ENCODE results near the gene PDHA2. TPM values are rescaled to one million over a fixed set of nuclear protein-coding genes. Genes with fewer than 3 reads are reported as not detected.

The PDHA2 gene
- total RNA-seq, 1 experiment from 2014 or later: not detected

DNA sequence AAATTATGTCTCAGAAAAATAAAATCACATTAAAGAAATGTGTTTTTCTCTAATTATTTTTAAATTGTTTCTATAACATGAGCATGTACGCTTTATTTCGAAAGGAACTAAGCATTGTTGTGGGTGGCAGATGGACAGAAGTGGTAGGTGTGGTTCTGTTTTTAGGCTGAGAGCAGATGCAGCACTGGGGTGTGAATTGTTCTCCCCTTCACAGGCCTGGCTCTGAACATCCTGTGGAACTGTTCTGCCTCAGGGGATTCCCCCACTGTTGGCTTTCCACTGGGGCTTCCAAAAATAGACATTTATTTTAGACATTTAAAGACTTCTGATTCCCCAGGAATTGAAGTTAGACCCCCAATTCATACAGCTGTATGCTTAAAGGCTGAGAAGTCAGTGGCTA lies 41.9 kb upstream of the PDHA2 start:
- H3K4me3 ChIP-seq (replicated peaks in 1 of 2; ENCODE audit: low read depth in 1 of 2, low read length in 2 of 2): no peak overlapping the region
- no peak overlapping the region for H3K9ac ChIP-seq (ENCODE audit: low read length)
- no peak for DNase-seq (ENCODE audit: low read depth, low spot score)
- no peak overlapping the region for H3K27ac ChIP-seq (ENCODE audit: low read depth, low read length)
- H3K79me2 ChIP-seq (ENCODE audit: insufficient read depth, low read length): no peaks in the 10 kb centered on the region
- no peak for ATAC-seq
- intact Hi-C loops (cut with micrococcal nuclease): no loop called here
- no peaks in the 10 kb centered on the region for H3K9me3 ChIP-seq (ENCODE audit: control insufficient read depth in 1 of 2, insufficient read depth in 1 of 2, low read depth in 1 of 2, low read length in 2 of 2)
- H4K20me1 ChIP-seq (ENCODE audit: insufficient read depth): no peaks in the 10 kb centered on the region
- H3K9me2 ChIP-seq (ENCODE audit: insufficient read depth): no peaks in the 10 kb centered on the region
- H2AFZ ChIP-seq (ENCODE audit: low read depth, low read length, poor library complexity, severe bottlenecking): no peak overlapping the region
- H3K4me2 ChIP-seq (ENCODE audit: low read length): no peak overlapping the region
- ChIA-PET RAD21 (ENCODE audit: low non-redundant PET in 1 of 2, low total read pairs in 2 of 2, uncharacterized antibody in 2 of 2, unreplicated experiment in 2 of 2) (no interaction called here), CTCF (no interaction called here), POLR2A (no interaction called here)
- TF ChIP-seq SIN3A (IDR thresholded peaks at IDR 0.05; ENCODE audit: low read depth) (no peak), POLR2A (IDR thresholded peaks at IDR 0.05; ENCODE audit: borderline replicate concordance, extremely low read depth, insufficient read depth, insufficient read length) (no peak), SRF (IDR thresholded peaks at IDR 0.05; ENCODE audit: low read depth) (no peak), EGR1 (IDR thresholded peaks at IDR 0.05; ENCODE audit: low read depth) (no peak), ZFX (IDR thresholded peaks at IDR 0.05) (no peak)
- H3K4me1 ChIP-seq (ENCODE audit: control insufficient read depth in 1 of 2, insufficient read depth in 2 of 2, low read length in 2 of 2): no peaks in the 10 kb centered on the region
- no peaks in the 10 kb centered on the region for H3K36me3 ChIP-seq (ENCODE audit: control insufficient read depth in 1 of 2, insufficient read depth in 2 of 2, low read length in 2 of 2)
- BruUV-seq (replicated peaks): no TSS peak
- no peaks in the 10 kb centered on the region for H3K27me3 ChIP-seq (ENCODE audit: insufficient read depth, low read length)

DNA sequence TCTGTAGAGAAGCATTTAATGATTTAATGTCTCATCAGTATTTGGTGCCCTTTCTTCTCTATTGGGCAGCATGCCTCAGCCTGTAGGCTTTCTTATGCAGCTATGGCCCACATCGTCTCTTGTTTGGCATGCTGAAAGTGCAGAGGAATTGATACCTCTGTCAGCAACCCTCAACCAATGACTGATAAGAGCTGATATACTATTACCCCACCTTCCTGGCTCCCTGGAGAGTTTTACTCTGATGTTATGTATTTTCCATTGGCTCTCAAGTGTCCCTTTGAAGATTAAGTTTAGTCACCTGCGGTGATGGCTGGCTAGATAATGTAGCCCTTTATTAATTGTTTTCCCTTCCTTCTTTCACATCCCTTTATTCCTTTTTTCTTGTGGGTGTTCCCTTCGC lies 41.2 kb upstream of the PDHA2 start:
- H3K4me1 ChIP-seq (ENCODE audit: control insufficient read depth in 1 of 2, insufficient read depth in 2 of 2, low read length in 2 of 2): no peaks in the 10 kb centered on the region
- no peak overlapping the region for H3K9ac ChIP-seq (ENCODE audit: low read length)
- intact Hi-C loops (cut with micrococcal nuclease): no loop called here
- no peaks in the 10 kb centered on the region for H3K9me2 ChIP-seq (ENCODE audit: insufficient read depth)
- BruUV-seq (replicated peaks): no TSS peak
- H3K79me2 ChIP-seq (ENCODE audit: insufficient read depth, low read length): no peaks in the 10 kb centered on the region
- no peaks in the 10 kb centered on the region for H3K27me3 ChIP-seq (ENCODE audit: insufficient read depth, low read length)
- no peak overlapping the region for H3K27ac ChIP-seq (ENCODE audit: low read depth, low read length)
- POLR2A ChIA-PET: no interaction called here
- H2AFZ ChIP-seq (ENCODE audit: low read depth, low read length, poor library complexity, severe bottlenecking): no peak overlapping the region
- H3K36me3 ChIP-seq (ENCODE audit: control insufficient read depth in 1 of 2, insufficient read depth in 2 of 2, low read length in 2 of 2): no peaks in the 10 kb centered on the region
- DNase-seq (ENCODE audit: low read depth, low spot score) (no peak), ATAC-seq (no peak)
- H4K20me1 ChIP-seq (ENCODE audit: insufficient read depth): no peaks in the 10 kb centered on the region
- H3K9me3 ChIP-seq (ENCODE audit: control insufficient read depth in 1 of 2, insufficient read depth in 1 of 2, low read depth in 1 of 2, low read length in 2 of 2): no peaks in the 10 kb centered on the region
- no peak overlapping the region for H3K4me3 ChIP-seq (replicated peaks in 1 of 2; ENCODE audit: low read depth in 1 of 2, low read length in 2 of 2)
- H3K4me2 ChIP-seq (ENCODE audit: low read length): no peak overlapping the region
- CTCF ChIA-PET: no interaction called here
- RAD21 ChIA-PET (ENCODE audit: low non-redundant PET in 1 of 2, low total read pairs in 2 of 2, uncharacterized antibody in 2 of 2, unreplicated experiment in 2 of 2): no interaction called here
- TF ChIP-seq, protein P1, sequence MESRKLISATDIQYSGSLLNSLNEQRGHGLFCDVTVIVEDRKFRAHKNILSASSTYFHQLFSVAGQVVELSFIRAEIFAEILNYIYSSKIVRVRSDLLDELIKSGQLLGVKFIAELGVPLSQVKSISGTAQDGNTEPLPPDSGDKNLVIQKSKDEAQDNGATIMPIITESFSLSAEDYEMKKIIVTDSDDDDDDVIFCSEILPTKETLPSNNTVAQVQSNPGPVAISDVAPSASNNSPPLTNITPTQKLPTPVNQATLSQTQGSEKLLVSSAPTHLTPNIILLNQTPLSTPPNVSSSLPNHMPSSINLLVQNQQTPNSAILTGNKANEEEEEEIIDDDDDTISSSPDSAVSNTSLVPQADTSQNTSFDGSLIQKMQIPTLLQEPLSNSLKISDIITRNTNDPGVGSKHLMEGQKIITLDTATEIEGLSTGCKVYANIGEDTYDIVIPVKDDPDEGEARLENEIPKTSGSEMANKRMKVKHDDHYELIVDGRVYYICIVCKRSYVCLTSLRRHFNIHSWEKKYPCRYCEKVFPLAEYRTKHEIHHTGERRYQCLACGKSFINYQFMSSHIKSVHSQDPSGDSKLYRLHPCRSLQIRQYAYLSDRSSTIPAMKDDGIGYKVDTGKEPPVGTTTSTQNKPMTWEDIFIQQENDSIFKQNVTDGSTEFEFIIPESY (IDR thresholded peaks at IDR 0.05; ENCODE audit: extremely low read depth, insufficient replicate concordance, low read length): no peak
- TF ChIP-seq EZH2phosphoT487 (IDR thresholded peaks at IDR 0.05; ENCODE audit: borderline replicate concordance) (no peak), ELF1 (IDR thresholded peaks at IDR 0.05; ENCODE audit: borderline replicate concordance, low read depth) (no peak), ZFX (IDR thresholded peaks at IDR 0.05) (no peak), POLR2A (IDR thresholded peaks at IDR 0.05; ENCODE audit: borderline replicate concordance, extremely low read depth, insufficient read depth, insufficient read length) (no peak), FOSL1 (IDR thresholded peaks at IDR 0.05; ENCODE audit: low read depth) (no peak), CBX3 (IDR thresholded peaks at IDR 0.05; ENCODE audit: low read depth) (no peak), TCF7L2 (IDR thresholded peaks at IDR 0.05; ENCODE audit: borderline replicate concordance, extremely low read depth, insufficient read depth, insufficient read length) (no peak), ZNF274 (IDR thresholded peaks at IDR 0.05; ENCODE audit: low read depth, low read length) (no peak), YY1 (IDR thresholded peaks at IDR 0.05; ENCODE audit: extremely low read depth, insufficient replicate concordance, low read depth, low read length) (no peak), POLR2AphosphoS5 (IDR thresholded peaks at IDR 0.05; ENCODE audit: low read depth, low read length) (no peak)
- TF ChIP-seq, protein P2, sequence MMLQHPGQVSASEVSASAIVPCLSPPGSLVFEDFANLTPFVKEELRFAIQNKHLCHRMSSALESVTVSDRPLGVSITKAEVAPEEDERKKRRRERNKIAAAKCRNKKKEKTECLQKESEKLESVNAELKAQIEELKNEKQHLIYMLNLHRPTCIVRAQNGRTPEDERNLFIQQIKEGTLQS (IDR thresholded peaks at IDR 0.05): no peak
- TF ChIP-seq, protein P3, sequence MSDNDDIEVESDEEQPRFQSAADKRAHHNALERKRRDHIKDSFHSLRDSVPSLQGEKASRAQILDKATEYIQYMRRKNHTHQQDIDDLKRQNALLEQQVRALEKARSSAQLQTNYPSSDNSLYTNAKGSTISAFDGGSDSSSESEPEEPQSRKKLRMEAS (IDR thresholded peaks at IDR 0.05): no peak
- TF ChIP-seq, protein P4, sequence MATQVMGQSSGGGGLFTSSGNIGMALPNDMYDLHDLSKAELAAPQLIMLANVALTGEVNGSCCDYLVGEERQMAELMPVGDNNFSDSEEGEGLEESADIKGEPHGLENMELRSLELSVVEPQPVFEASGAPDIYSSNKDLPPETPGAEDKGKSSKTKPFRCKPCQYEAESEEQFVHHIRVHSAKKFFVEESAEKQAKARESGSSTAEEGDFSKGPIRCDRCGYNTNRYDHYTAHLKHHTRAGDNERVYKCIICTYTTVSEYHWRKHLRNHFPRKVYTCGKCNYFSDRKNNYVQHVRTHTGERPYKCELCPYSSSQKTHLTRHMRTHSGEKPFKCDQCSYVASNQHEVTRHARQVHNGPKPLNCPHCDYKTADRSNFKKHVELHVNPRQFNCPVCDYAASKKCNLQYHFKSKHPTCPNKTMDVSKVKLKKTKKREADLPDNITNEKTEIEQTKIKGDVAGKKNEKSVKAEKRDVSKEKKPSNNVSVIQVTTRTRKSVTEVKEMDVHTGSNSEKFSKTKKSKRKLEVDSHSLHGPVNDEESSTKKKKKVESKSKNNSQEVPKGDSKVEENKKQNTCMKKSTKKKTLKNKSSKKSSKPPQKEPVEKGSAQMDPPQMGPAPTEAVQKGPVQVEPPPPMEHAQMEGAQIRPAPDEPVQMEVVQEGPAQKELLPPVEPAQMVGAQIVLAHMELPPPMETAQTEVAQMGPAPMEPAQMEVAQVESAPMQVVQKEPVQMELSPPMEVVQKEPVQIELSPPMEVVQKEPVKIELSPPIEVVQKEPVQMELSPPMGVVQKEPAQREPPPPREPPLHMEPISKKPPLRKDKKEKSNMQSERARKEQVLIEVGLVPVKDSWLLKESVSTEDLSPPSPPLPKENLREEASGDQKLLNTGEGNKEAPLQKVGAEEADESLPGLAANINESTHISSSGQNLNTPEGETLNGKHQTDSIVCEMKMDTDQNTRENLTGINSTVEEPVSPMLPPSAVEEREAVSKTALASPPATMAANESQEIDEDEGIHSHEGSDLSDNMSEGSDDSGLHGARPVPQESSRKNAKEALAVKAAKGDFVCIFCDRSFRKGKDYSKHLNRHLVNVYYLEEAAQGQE (IDR thresholded peaks at IDR 0.05; ENCODE audit: low read depth): no peak

All from HCT116 (cell line).